WTC11 (cell line): Measurements from ENCODE around the gene TUT4. TPM values are rescaled to one million over a fixed set of nuclear protein-coding genes. Genes with fewer than 3 reads are reported as not detected.

ENCODE experiments used
- ATAC-seq: fragments of 200-7000 bp; cut with Tn5 transposase; 2 replicates; pipeline ENCODE4 v1.10.0; 2021; ENCODE audit warnings: mild to moderate bottlenecking, moderate library complexity
- CTCF ChIA-PET: fragments of 300-600 bp; sonication (Branson Sonifier 250); formaldehyde crosslinking; loops from one replicate; lab custom pipeline; 2021; ENCODE audit warnings: antibody characterized with exemption; lab: Charles Lee
- POLR2A ChIA-PET: fragments of 350-600 bp; sonication (Branson Sonifier 250); formaldehyde crosslinking; loops from one replicate; lab custom pipeline; 2021; ENCODE audit warnings: antibody characterized with exemption; lab: Charles Lee
- DNase-seq: peaks from one replicate; pipeline ENCODE4 v3.0.0; 2021; ENCODE audit warnings: low spot score
- H3K27ac Mint-ChIP-seq: 2 replicates; pipeline ENCODE4 v1.8.0; 2021; ENCODE audit warnings: mixed read lengths
- H3K27me3 Mint-ChIP-seq: 2 replicates; pipeline ENCODE4 v1.8.0; 2021; ENCODE audit warnings: low read depth, mild to moderate bottlenecking, moderate library complexity, mixed read lengths
- H3K36me3 Mint-ChIP-seq: 2 replicates; pipeline ENCODE4 v1.8.0; 2021; ENCODE audit warnings: mixed read lengths
- H3K4me1 Mint-ChIP-seq: 2 replicates; pipeline ENCODE4 v1.8.0; 2022; ENCODE audit warnings: mixed read lengths
- H3K4me3 Mint-ChIP-seq: 2 replicates; pipeline ENCODE4 v1.8.0; 2021; ENCODE audit warnings: mild to moderate bottlenecking, moderate library complexity, mixed read lengths
- H3K9me3 Mint-ChIP-seq: 2 replicates; pipeline ENCODE4 v1.8.0; 2021; ENCODE audit warnings: mixed read lengths
- AFF4 ChIP-seq: sonication (generic); formaldehyde crosslinking; IDR thresholded peaks from 2 replicates; pipeline ENCODE4 v1.8.1; 2023; ENCODE audit warnings: mild to moderate bottlenecking, missing genetic modification reagents, borderline replicate concordance
- CBFB ChIP-seq: sonication (generic); formaldehyde crosslinking; IDR thresholded peaks from 2 replicates; pipeline ENCODE4 v1.8.1; 2022; ENCODE audit warnings: mild to moderate bottlenecking, low read depth, missing genetic modification reagents
- CTCF ChIP-seq: fragments of 200-600 bp; IDR thresholded peaks from 2 replicates; pipeline ENCODE4 v1.8.0; 2022; ENCODE audit warnings: antibody characterized with exemption
- E2F5 ChIP-seq: sonication (generic); formaldehyde crosslinking; IDR thresholded peaks from 2 replicates; pipeline ENCODE4 v1.8.1; 2022; ENCODE audit warnings: mild to moderate bottlenecking, moderate library complexity, missing genetic modification reagents
- ERG ChIP-seq: fragments of 250-450 bp; sonication (Bioruptor Pico); IDR thresholded peaks from 2 replicates; pipeline ENCODE4 v1.8.0; 2021; ENCODE audit warnings: mild to moderate bottlenecking
- ESRRA ChIP-seq: sonication (generic); formaldehyde crosslinking; IDR thresholded peaks from 2 replicates; pipeline ENCODE4 v1.8.1; 2022; ENCODE audit warnings: mild to moderate bottlenecking, missing genetic modification reagents, borderline replicate concordance
- FOXP1 ChIP-seq: sonication (generic); formaldehyde crosslinking; IDR thresholded peaks from 2 replicates; pipeline ENCODE4 v1.8.0; 2022; ENCODE audit warnings: missing genetic modification reagents, mild to moderate bottlenecking, moderate library complexity, borderline replicate concordance
- GABPB1 ChIP-seq: sonication (generic); formaldehyde crosslinking; IDR thresholded peaks from 2 replicates; pipeline ENCODE4 v1.8.1; 2023; ENCODE audit warnings: mild to moderate bottlenecking, missing genetic modification reagents
- MLX ChIP-seq: sonication (generic); formaldehyde crosslinking; IDR thresholded peaks from 2 replicates; pipeline ENCODE4 v1.8.1; 2023; ENCODE audit warnings: mild to moderate bottlenecking, missing genetic modification reagents, moderate library complexity
- MXD4 ChIP-seq: fragments of 250-450 bp; sonication (Bioruptor Pico); IDR thresholded peaks from 2 replicates; pipeline ENCODE4 v1.8.0; 2021; ENCODE audit warnings: mild to moderate bottlenecking, moderate library complexity, borderline replicate concordance
- NR1H2 ChIP-seq: sonication (generic); formaldehyde crosslinking; IDR thresholded peaks from 2 replicates; pipeline ENCODE4 v1.9.0; 2021; ENCODE audit warnings: mild to moderate bottlenecking, moderate library complexity, missing genetic modification reagents
- SMAD4 ChIP-seq: sonication (generic); formaldehyde crosslinking; IDR thresholded peaks from 2 replicates; pipeline ENCODE4 v1.8.0; 2022; ENCODE audit warnings: mild to moderate bottlenecking, missing genetic modification reagents
- SP1 ChIP-seq: sonication (generic); formaldehyde crosslinking; conservative IDR thresholded peaks from 2 replicates; pipeline ENCODE4 v1.8.1; 2022; ENCODE audit warnings: missing genetic modification reagents
- ZNF138 ChIP-seq: sonication (generic); formaldehyde crosslinking; conservative IDR thresholded peaks from 2 replicates; pipeline ENCODE4 v1.8.1; 2022; ENCODE audit warnings: mild to moderate bottlenecking, moderate library complexity, missing genetic modification reagents
- ZNF425 ChIP-seq: fragments of 250-450 bp; sonication (Bioruptor Pico); conservative IDR thresholded peaks from 2 replicates; pipeline ENCODE4 v1.9.0; 2021; ENCODE audit warnings: mild to moderate bottlenecking
- ZNF532 ChIP-seq: fragments of 250-450 bp; sonication (Bioruptor Pico); IDR thresholded peaks from 2 replicates; pipeline ENCODE4 v1.9.0; 2021; ENCODE audit warnings: mild to moderate bottlenecking, borderline replicate concordance
- total RNA-seq: library from RNA; stranded (reverse); gene quantifications from 3 replicates; pipeline ENCODE4 v1.2.3, GENCODE V29; 2021

Gene TUT4
- total RNA-seq, 1 experiment from 2014 or later, result 63.3 TPM

- no peak overlapping the region for H3K4me3 Mint-ChIP-seq
- no peak overlapping the region for H3K27ac Mint-ChIP-seq
- H3K4me1 Mint-ChIP-seq, result 0 out of 2 replicates have a peak, but pooled peaks cover 3% of the 10 kb centered on the region
- TF ChIP-seq SMAD4 (CRISPR knock-in tag) (no peak), CTCF (no peak), ERG (CRISPR knock-in tag) (no peak), GABPB1 (CRISPR knock-in tag) (no peak), ZNF425 (CRISPR knock-in tag) (no peak), ESRRA (CRISPR knock-in tag) (no peak), ZNF532 (CRISPR knock-in tag) (no peak), E2F5 (no peak), FOXP1 (no peak), NR1H2 (CRISPR knock-in tag) (no peak), ZNF138 (CRISPR knock-in tag) (no peak), MLX (CRISPR knock-in tag) (no peak), CBFB (CRISPR knock-in tag) (no peak), MXD4 (CRISPR knock-in tag) (no peak), AFF4 (CRISPR knock-in tag) (no peak), SP1 (CRISPR knock-in tag) (no peak)
- TF ChIP-seq, all 79 proteins: peak for 0
- no peaks in the 10 kb centered on the region for H3K9me3 Mint-ChIP-seq
- ChIA-PET POLR2A (no interaction called here), CTCF (no interaction called here)
- ATAC-seq (no peak), DNase-seq (no peak)
- peaks cover 5% of the 10 kb centered on the region for H3K36me3 Mint-ChIP-seq
- no peaks in the 10 kb centered on the region for H3K27me3 Mint-ChIP-seq
Measured at GRCh38 chr1:52511851-52512615, 40.9 kb downstream of the TUT4 start.
